K562 (cell line): ENCODE results near the gene NPTX2. TPM values are rescaled to one million over a fixed set of nuclear protein-coding genes. Genes with fewer than 3 reads are reported as not detected.

Experiments used
- ATAC-seq: fragments of 200-7000 bp; cut with Tn5 transposase; 3 replicates; pipeline ENCODE4 v1.9.1; 2020; ENCODE audit warnings: moderate library complexity
- BruUV-seq: library from RNA; stranded (reverse); fragments of 400-500 nt; replicated peaks from 2 replicates; lab custom pipeline; 2021; lab: Mats Ljungman, UMichigan
- CTCF ChIA-PET: fragments of 300-600 bp; formaldehyde crosslinking; extraction: SDS; loops from one replicate; lab custom pipeline; 2021; ENCODE audit warnings: low intra/inter-chr PET ratio; lab: Yijun Ruan, JAX
- POLR2A ChIA-PET: fragments of 300-600, 350-650 bp; sonication (Branson Sonifier 250); formaldehyde crosslinking; extraction: SDS; loops from one replicate; lab custom pipeline; 2021; ENCODE audit warnings: antibody characterized with exemption, inconsistent platforms; lab: Yijun Ruan, JAX
- DNase-seq, 4 experiments: peaks; one replicate each; pipeline versions ENCODE4 v3.0.0 to v3.0.0-alpha.2; 2011 to 2018; ENCODE audit warnings: low spot score in 3 of 4, mixed read lengths in 3 of 4; ENCODE audit errors: extremely low read depth in 1 of 4
- FAIRE-seq: peaks from 2 replicates; lab custom pipeline; 2011; peaks lifted over from hg19 to GRCh38; lab: Jason Lieb, UNC
- H2AFZ ChIP-seq: 2 replicates; pipeline ENCODE4 v1.6.0; 2011; ENCODE audit warnings: low read depth, low read length, control low read depth, inconsistent platforms
- H3K27ac ChIP-seq: fragments of 200-600 bp; 3 replicates; pipeline ENCODE4 v1.8.0; 2011; ENCODE audit warnings: low read depth, mild to moderate bottlenecking, control low read depth, inconsistent platforms, low read length, moderate library complexity, mixed read lengths; ENCODE audit errors: extremely low read depth
- H3K27me3 ChIP-seq, 2 experiments: fragments of 300-600 bp in 1 of 2; 2 replicates in 1 of 2; 3 replicates in 1 of 2; pipeline versions ENCODE4 v1.6.0 to v1.8.0; 2011; ENCODE audit warnings: inconsistent platforms in 2 of 2, low read length in 2 of 2, mild to moderate bottlenecking in 1 of 2, mixed read lengths in 1 of 2, moderate library complexity in 1 of 2; ENCODE audit not compliant: control insufficient read depth in 2 of 2, insufficient read depth in 2 of 2
- H3K36me3 ChIP-seq: fragments of 300-600 bp; 3 replicates; pipeline ENCODE4 v1.8.0; 2011; ENCODE audit warnings: mild to moderate bottlenecking, low read length, inconsistent platforms; ENCODE audit not compliant: control insufficient read depth, insufficient read depth
- H3K4me1 ChIP-seq, 2 experiments: fragments of 200-600 bp in 1 of 2; replicated peaks in 1 of 2; 2 replicates in 1 of 2; 3 replicates in 1 of 2; pipeline versions ENCODE4 v1.5.1 to v1.8.0; 2011; ENCODE audit warnings: inconsistent platforms in 2 of 2, low read length in 2 of 2, mild to moderate bottlenecking in 1 of 2, mixed read lengths in 1 of 2, moderate library complexity in 1 of 2; ENCODE audit not compliant: control insufficient read depth in 2 of 2, insufficient read depth in 2 of 2
- H3K4me2 ChIP-seq: 2 replicates; pipeline ENCODE4 v1.6.1; 2011; ENCODE audit warnings: low read length, control low read depth, inconsistent platforms, mixed read lengths; ENCODE audit not compliant: insufficient read depth
- H3K4me3 ChIP-seq: fragments of 200-600 bp; sonication (generic), shearing (Covaris generic); 2 replicates; pipeline ENCODE4 v1.5.1; 2016; ENCODE audit warnings: control low read depth, inconsistent platforms
- H3K79me2 ChIP-seq: fragments of 200-600 bp; 3 replicates; pipeline ENCODE4 v1.8.0; 2011; ENCODE audit warnings: low read length, inconsistent platforms; ENCODE audit not compliant: control insufficient read depth, insufficient read depth
- H3K9ac ChIP-seq, 2 experiments: 2 replicates each; pipeline versions ENCODE4 v1.6.0 to v1.6.1; 2011; ENCODE audit warnings: low read depth in 2 of 2, low read length in 2 of 2, control low read depth in 1 of 2, inconsistent platforms in 1 of 2, mild to moderate bottlenecking in 1 of 2, mixed read lengths in 1 of 2; ENCODE audit not compliant: insufficient read depth in 1 of 2
- H3K9me1 ChIP-seq: one replicate; pipeline ENCODE4 v1.6.0; 2011; ENCODE audit warnings: inconsistent platforms, mild to moderate bottlenecking, low read length, moderate library complexity; ENCODE audit not compliant: control insufficient read depth, insufficient read depth
- H3K9me3 ChIP-seq: replicated peaks from 2 replicates; pipeline ENCODE4 v1.5.1; 2011; ENCODE audit warnings: low read depth, low read length, inconsistent platforms; ENCODE audit not compliant: control insufficient read depth, insufficient read depth
- H4K20me1 ChIP-seq: replicated peaks from 2 replicates; pipeline ENCODE4 v1.6.1; 2011; ENCODE audit warnings: low read length, inconsistent platforms, mixed read lengths; ENCODE audit not compliant: control insufficient read depth, insufficient read depth
- DACH1 ChIP-seq: fragments of 450-650 bp; IDR thresholded peaks from 2 replicates; pipeline ENCODE4 v1.6.1; 2018; ENCODE audit not compliant: partially characterized antibody
- GATA2 ChIP-seq: sonication (generic); formaldehyde crosslinking; IDR thresholded peaks from 2 replicates; pipeline ENCODE4 v1.4.0; 2020; ENCODE audit warnings: mild to moderate bottlenecking, missing genetic modification reagents
- STAT5A ChIP-seq: IDR thresholded peaks from 2 replicates; pipeline ENCODE4 v1.6.1; 2012; ENCODE audit warnings: low read length, inconsistent platforms, borderline replicate concordance
- TEAD1 ChIP-seq, 2 experiments: fragments of 450-650 bp in 1 of 2; sonication (generic) in 1 of 2; formaldehyde crosslinking; IDR thresholded peaks; 2 replicates each; pipeline versions ENCODE4 v1.4.0 to v1.8.0; 2020 to 2022; ENCODE audit warnings: mild to moderate bottlenecking in 2 of 2, missing genetic modification reagents in 1 of 2
- WGBS: fragments of 100-300 bp; shearing (Covaris generic); methylation state at CpG from one replicate; pipeline ENCODE4 v1.1.6; 2016; ENCODE audit warnings: low coverage, mixed read lengths; ENCODE audit not compliant: insufficient coverage; ENCODE audit errors: missing lambda C conversion rate; 5-methylcytosine and 5-hydroxymethylcytosine counted together
- in situ Hi-C: fragments of 300-500 bp; cut with MboI; formaldehyde crosslinking; loops from 4 replicates; pipeline ENCODE4 v1.15.0; 2018; ENCODE audit warnings: inconsistent platforms, mixed read lengths
- intact Hi-C: fragments of 100-400 bp; cut with micrococcal nuclease; formaldehyde crosslinking; loops from 2 replicates; pipeline ENCODE4 v1.14.2; 2022
- polyA plus RNA-seq, 8 experiments: library from polyadenylated mRNA; depleted of rRNA in 4 of 8; stranded (reverse) in 5 of 8; unstranded in 3 of 8; fragments of >200 nt; fragmentation: Nextera tagmentation in 2 of 8; fragmentation: Illumina TruSeq in 1 of 8; extraction: Ambion mirVana in 2 of 8; extraction: Trizol in 1 of 8; gene quantifications; 2 replicates each; pipeline versions ENCODE4 v1.2.1 to v1.2.3, GENCODE V29; 2011 to 2014; ENCODE audit warnings: inconsistent platforms in 1 of 8, missing spikeins in 1 of 8
- total RNA-seq, 7 experiments: library from RNA; depleted of rRNA in 6 of 7; stranded (reverse); fragments of >200 nt in 6 of 7; fragmentation: Illumina TruSeq in 2 of 7; extraction: Trizol in 2 of 7; gene quantifications; 2 replicates each; pipeline versions ENCODE4 v1.2.1 to v1.2.3, GENCODE V29; 2011 to 2021; ENCODE audit warnings: low replicate concordance in 1 of 7
- TF ChIP-seq, protein P1 (sequence below): fragments of 450-650 bp; IDR thresholded peaks from 2 replicates; pipeline ENCODE4 v1.6.1; 2016; ENCODE audit warnings: antibody characterized with exemption

Gene NPTX2
- total and polyA plus RNA-seq, 9 of the 15 experiments (the other 6 are each of a cell fraction or from before 2014, with no cell fraction given), result 0.07 TPM; not detected in 8

DNA sequence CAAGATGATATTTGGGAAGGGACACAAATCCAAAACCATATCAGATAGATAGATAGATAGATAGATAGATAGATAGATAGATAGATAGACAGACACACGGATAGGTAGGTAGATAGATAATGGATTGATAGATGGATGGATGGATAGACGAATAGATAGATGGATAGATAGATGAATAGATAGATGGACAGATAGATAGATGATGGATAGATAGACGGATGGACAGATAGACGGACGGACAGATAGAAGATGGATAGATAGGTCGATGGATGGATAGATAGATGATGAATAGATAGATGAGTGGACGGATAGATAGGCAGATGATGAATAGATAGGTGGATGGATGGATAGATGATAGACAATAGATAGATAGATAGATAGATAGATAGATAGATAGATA lies 39.8 kb downstream of the NPTX2 start:
- in situ Hi-C loops (no loop called here), intact Hi-C loops (no loop called here)
- no peak overlapping the region for H3K9ac ChIP-seq
- ATAC-seq (no peak), FAIRE-seq (no peak), DNase-seq (no peak)
- no peak overlapping the region for H3K4me2 ChIP-seq
- CTCF ChIA-PET, result no interaction called here
- H3K4me1 ChIP-seq, result no peaks in the 10 kb centered on the region
- POLR2A ChIA-PET, result no interaction called here
- H3K27me3 ChIP-seq, result peaks cover 5 to 28% of the 10 kb centered on the region in 2 experiments; a peak in 4 of 5 replicates
- H3K4me3 ChIP-seq, result no peak overlapping the region
- no peaks in the 10 kb centered on the region for H3K9me1 ChIP-seq
- no peaks in the 10 kb centered on the region for H3K36me3 ChIP-seq
- no peak overlapping the region for H3K27ac ChIP-seq
- 0 out of 2 replicates have a peak, but pooled peaks cover 3% of the 10 kb centered on the region for H3K9me3 ChIP-seq
- BruUV-seq, result no TSS peak
- H3K79me2 ChIP-seq, result no peaks in the 10 kb centered on the region
- no peaks in the 10 kb centered on the region for H4K20me1 ChIP-seq
- 6% methylated on average over 7 of the region's 7 CpGs for WGBS
- TF ChIP-seq, protein P1, sequence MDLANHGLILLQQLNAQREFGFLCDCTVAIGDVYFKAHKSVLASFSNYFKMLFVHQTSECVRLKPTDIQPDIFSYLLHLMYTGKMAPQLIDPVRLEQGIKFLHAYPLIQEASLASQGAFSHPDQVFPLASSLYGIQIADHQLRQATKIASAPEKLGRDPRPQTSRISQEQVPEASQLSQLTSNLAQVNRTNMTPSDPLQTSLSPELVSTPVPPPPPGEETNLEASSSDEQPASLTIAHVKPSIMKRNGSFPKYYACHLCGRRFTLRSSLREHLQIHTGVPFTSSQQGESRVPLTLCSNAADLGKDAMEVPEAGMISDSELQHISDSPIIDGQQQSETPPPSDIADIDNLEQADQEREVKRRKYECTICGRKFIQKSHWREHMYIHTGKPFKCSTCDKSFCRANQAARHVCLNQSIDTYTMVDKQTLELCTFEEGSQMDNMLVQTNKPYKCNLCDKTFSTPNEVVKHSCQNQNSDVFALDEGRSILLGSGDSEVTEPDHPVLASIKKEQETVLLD, result peak; percentile 54; the same call in 1 of the 2 replicates
- TF ChIP-seq DACH1 (peak; percentile 92), TEAD1 (CRISPR knock-in tag; IDR thresholded peaks at IDR 0.05) (no peak), GATA2 (CRISPR knock-in tag) (0 out of 2 replicates have a peak, but pooled peaks have one; percentile 14), STAT5A (no peak)
- no peak overlapping the region for H2AFZ ChIP-seq
